ENCODE measurements around the gene PAFAH1B2. TPM values are rescaled to one million over a fixed set of nuclear protein-coding genes. Genes with fewer than 3 reads are reported as not detected.

PAFAH1B2 gene
- total RNA-seq, 4 donors from 2014 or later = 25.8 to 52.3 (median 35.2) TPM

DNA sequence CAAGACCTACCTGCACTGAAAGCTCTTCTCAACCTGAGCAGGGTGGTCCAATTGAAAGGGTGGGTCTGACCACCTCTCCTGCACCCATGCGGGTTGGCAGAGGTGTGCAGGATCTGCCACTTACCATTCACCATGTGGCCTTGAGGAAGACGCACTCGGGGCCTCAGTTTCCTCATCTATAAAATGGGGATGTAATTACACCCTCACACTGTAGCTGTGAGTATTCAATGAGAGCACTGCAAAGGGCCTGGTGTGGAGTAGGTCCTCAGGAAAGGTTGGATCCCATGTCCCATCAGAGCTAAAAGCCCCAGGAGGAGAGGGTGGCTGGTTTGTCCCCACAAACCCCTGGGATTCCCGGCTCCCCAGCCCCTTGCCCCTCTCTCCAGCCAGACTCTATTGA lies 54.5 kb downstream of the PAFAH1B2 start:
- DNase-seq = no peak
- Histone ChIP-seq H3K9me3 (no peaks in the 10 kb centered on the region), H3K36me3 (peaks cover 0 to 17% of the 10 kb centered on the region in 2 donors), H3K27ac (peak overlapping the region; percentile 74 to 78 (median 76)), H3K4me1 (peaks cover 16 to 26% of the 10 kb centered on the region in 2 donors), H3K4me3 (peak overlapping the region; percentile 40 to 57 (median 44)), H3K27me3 (no peaks in the 10 kb centered on the region)
- no peak for TF ChIP-seq POLR2A (IDR thresholded peaks at IDR 0.05)
- TF ChIP-seq, protein P1, sequence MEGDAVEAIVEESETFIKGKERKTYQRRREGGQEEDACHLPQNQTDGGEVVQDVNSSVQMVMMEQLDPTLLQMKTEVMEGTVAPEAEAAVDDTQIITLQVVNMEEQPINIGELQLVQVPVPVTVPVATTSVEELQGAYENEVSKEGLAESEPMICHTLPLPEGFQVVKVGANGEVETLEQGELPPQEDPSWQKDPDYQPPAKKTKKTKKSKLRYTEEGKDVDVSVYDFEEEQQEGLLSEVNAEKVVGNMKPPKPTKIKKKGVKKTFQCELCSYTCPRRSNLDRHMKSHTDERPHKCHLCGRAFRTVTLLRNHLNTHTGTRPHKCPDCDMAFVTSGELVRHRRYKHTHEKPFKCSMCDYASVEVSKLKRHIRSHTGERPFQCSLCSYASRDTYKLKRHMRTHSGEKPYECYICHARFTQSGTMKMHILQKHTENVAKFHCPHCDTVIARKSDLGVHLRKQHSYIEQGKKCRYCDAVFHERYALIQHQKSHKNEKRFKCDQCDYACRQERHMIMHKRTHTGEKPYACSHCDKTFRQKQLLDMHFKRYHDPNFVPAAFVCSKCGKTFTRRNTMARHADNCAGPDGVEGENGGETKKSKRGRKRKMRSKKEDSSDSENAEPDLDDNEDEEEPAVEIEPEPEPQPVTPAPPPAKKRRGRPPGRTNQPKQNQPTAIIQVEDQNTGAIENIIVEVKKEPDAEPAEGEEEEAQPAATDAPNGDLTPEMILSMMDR (IDR thresholded peaks at IDR 0.05 in 4 of 5, conservative IDR thresholded peaks at IDR 0.05 in 1 of 5) = no peak
- in situ Hi-C loops (cut with MboI; ENCODE audit: low sequenced_read_pairs in 4 of 4) = no loop called here
- intact Hi-C loops (cut with DNase I; ENCODE audit: low total_unique reads) = no loop called here
- ATAC-seq = no peak

DNA sequence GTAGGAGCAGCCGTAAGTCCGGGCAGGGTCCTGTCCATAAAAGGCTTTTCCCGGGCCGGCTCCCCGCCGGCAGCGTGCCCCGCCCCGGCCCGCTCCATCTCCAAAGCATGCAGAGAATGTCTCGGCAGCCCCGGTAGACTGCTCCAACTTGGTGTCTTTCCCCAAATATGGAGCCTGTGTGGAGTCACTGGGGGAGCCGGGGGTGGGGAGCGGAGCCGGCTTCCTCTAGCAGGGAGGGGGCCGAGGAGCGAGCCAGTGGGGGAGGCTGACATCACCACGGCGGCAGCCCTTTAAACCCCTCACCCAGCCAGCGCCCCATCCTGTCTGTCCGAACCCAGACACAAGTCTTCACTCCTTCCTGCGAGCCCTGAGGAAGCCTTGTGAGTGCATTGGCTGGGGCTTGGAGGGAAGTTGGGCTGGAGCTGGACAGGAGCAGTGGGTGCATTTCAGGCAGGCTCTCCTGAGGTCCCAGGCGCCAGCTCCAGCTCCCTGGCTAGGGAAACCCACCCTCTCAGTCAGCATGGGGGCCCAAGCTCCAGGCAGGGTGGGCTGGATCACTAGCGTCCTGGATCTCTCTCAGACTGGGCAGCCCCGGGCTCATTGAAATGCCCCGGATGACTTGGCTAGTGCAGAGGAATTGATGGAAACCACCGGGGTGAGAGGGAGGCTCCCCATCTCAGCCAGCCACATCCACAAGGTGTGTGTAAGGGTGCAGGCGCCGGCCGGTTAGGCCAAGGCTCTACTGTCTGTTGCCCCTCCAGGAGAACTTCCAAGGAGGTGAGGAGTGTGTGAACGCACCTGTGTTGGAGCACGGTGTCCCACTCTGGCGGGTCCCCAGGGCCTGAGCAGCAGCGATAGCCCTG lies 55.2 kb downstream of the PAFAH1B2 start, which contains the start of gene TAGLN:
TSS of gene TAGLN (plus strand) at position 318 of the 863 bp plus-strand sequence. CDS start 3,644 bp downstream, outside the sequence.
- peak within 1 kb of the TSS; percentile 40 to 57 (median 44) for H3K4me3 ChIP-seq
- peaks cover 0 to 22% of the 10 kb centered on the region in 2 donors for H3K36me3 ChIP-seq
- H3K9me3 ChIP-seq = no peaks in the 10 kb centered on the region
- ATAC-seq (peak; percentile 46 to 52), DNase-seq (peak in 1 of 2 donors; percentile 73)
- H3K27ac ChIP-seq = peak within 1 kb of the TSS; percentile 74 to 78 (median 76)
- peaks cover 17 to 20% of the 10 kb centered on the region in 2 donors for H3K4me1 ChIP-seq
- TF ChIP-seq, protein P1 (IDR thresholded peaks at IDR 0.05 in 4 of 5, conservative IDR thresholded peaks at IDR 0.05 in 1 of 5) = no peak
- peak in 1 of 2 donors; percentile 47 for TF ChIP-seq POLR2A (IDR thresholded peaks at IDR 0.05)
- intact Hi-C loops (cut with DNase I; ENCODE audit: low total_unique reads) (no loop called here), in situ Hi-C loops (cut with MboI; ENCODE audit: low sequenced_read_pairs in 4 of 4) (no loop called here)
- no peaks in the 10 kb centered on the region for H3K27me3 ChIP-seq

DNA sequence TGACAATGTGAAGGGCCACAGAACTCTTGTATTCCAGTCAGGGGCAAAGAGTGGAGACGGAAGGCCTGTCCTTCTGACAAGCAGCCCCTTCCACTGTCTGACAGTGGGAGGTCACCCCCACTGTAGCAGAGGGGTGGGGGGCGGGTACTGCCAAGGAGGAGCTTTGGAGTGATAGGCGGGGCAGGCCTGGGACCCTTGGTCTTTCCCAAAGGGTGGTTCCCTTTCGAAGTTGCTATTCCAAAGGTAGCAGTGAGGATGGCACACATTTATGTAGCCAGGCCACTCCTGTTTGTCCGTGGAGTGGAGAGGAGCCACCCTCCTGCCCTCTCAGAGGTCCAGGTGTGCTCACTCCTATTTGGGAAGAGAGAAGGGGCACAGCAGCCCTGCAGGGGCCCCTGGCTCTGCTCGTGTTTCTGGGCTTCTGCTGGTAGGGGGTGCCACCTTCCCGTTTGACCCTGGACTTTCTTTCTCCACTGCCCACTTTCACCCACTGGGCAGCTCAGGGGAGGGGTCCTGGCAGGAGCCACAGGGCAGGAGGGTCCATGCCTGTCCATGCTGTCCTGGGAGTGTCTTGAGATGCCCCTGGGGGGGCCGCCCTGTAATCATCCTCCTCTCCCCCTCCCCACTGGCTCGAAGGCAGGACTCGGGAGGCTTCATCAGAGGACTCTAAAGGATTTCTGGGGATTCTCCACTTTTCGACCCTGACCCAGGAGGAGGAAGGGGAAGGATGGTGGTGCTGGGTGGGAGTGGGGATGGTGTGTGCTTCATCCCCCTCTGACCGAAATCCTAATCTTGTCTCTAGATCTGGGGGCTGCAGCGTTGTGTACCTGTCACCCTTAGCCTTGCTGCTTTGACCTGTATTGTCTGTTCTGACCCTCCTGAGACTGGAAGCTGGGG lies 56.1 kb downstream of the PAFAH1B2 start:
- H3K36me3 ChIP-seq = peaks cover 0 to 23% of the 10 kb centered on the region in 2 donors
- no peaks in the 10 kb centered on the region for H3K9me3 ChIP-seq
- H3K27me3 ChIP-seq = no peaks in the 10 kb centered on the region
- TF ChIP-seq, protein P1 (IDR thresholded peaks at IDR 0.05 in 4 of 5, conservative IDR thresholded peaks at IDR 0.05 in 1 of 5) = no peak
- TF ChIP-seq POLR2A (IDR thresholded peaks at IDR 0.05) = peak in 1 of 2 donors; percentile 6
- intact Hi-C loops (cut with DNase I; ENCODE audit: low total_unique reads) (no loop called here), in situ Hi-C loops (cut with MboI; ENCODE audit: low sequenced_read_pairs in 4 of 4) (no loop called here)
- peak overlapping the region; percentile 40 to 57 (median 44) for H3K4me3 ChIP-seq
- no peak for DNase-seq
- H3K27ac ChIP-seq = peak overlapping the region; percentile 74 to 78 (median 76)
- peaks cover 25% of the 10 kb centered on the region in 2 donors for H3K4me1 ChIP-seq
- no peak for ATAC-seq

DNA sequence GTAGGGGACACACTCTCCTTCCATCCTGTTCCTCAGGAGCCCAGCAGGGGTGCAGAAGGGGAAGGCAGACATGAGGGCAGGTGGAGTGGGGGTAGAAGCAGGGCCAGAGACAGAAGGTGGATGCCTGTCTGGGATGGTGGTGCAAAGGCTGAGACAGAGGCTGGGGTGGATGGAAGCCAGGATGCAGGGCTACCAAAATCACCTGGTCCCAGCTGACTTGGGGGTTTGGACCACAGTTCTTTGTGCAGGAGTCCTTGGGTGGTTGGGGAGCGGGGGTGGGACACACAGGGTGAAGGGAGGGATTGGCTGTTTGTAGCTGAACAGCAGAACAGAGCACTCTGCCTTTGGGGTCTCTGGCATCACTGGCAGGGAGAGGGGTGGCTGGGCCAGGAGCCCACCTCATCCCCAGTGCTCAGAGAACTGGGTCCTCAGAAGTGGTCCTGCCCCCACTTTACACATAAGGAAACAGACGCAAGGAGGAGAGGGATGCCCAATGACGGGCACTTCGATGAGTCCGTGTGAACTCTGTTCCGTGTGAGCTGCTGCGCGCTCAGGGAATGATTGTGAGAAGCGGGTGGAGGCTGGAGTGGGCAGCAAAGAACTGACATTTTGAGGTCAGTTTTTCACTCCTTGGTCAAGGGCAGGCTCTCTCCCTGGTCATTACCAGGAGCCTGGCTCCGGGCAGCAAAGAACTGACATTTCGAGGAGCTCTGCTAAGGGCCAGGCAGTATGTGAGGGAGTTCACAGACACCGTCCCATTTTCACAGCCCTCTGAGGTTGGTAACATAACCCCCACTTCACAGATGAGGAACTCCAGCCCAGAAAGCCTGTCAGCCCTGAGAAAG lies 56.9 kb downstream of the PAFAH1B2 start:
- intact Hi-C loops (cut with DNase I; ENCODE audit: low total_unique reads) (no loop called here), in situ Hi-C loops (cut with MboI; ENCODE audit: low sequenced_read_pairs in 4 of 4) (no loop called here)
- Histone ChIP-seq H3K4me1 (peaks cover 25% of the 10 kb centered on the region in 2 donors), H3K27me3 (no peaks in the 10 kb centered on the region), H3K27ac (peak overlapping the region; percentile 74 to 78 (median 76)), H3K9me3 (no peaks in the 10 kb centered on the region), H3K36me3 (peaks cover 0 to 23% of the 10 kb centered on the region in 2 donors), H3K4me3 (peak overlapping the region; percentile 40 to 57 (median 44))
- ATAC-seq (peak in 1 of 2 donors; percentile 17), DNase-seq (no peak)
- no peak for TF ChIP-seq POLR2A (IDR thresholded peaks at IDR 0.05)
- TF ChIP-seq, protein P1 (IDR thresholded peaks at IDR 0.05 in 4 of 5, conservative IDR thresholded peaks at IDR 0.05 in 1 of 5) = no peak
